Ishikawa (cell line): ENCODE results near the gene VTI1A.

Experiments
- CEBPB ChIP-seq: IDR thresholded peaks from 2 replicates; pipeline ENCODE4 v1.6.1; 2012
- CREB1 ChIP-seq: IDR thresholded peaks from 2 replicates; pipeline ENCODE4 v1.6.1; 2012; ENCODE audit warnings: low read depth
- EGR1 ChIP-seq: IDR thresholded peaks from 2 replicates; pipeline ENCODE4 v1.6.1; 2012
- EP300 ChIP-seq: IDR thresholded peaks from 2 replicates; pipeline ENCODE4 v1.6.1; 2012; ENCODE audit warnings: borderline replicate concordance
- FOXM1 ChIP-seq: IDR thresholded peaks from 2 replicates; pipeline ENCODE4 v1.6.1; 2012; ENCODE audit warnings: low read depth, borderline replicate concordance
- NFIC ChIP-seq: IDR thresholded peaks from 2 replicates; pipeline ENCODE4 v1.6.1; 2012
- RAD21 ChIP-seq: IDR thresholded peaks from 2 replicates; pipeline ENCODE4 v1.6.1; 2012; ENCODE audit warnings: low read depth
- REST ChIP-seq: IDR thresholded peaks from 2 replicates; pipeline ENCODE4 v1.6.1; 2012; ENCODE audit warnings: low read depth, mild to moderate bottlenecking
- TAF1 ChIP-seq: IDR thresholded peaks from 2 replicates; pipeline ENCODE4 v1.6.1; 2012; ENCODE audit warnings: low read depth, mild to moderate bottlenecking
- TCF12 ChIP-seq: IDR thresholded peaks from 2 replicates; pipeline ENCODE4 v1.6.1; 2012; ENCODE audit warnings: low read depth
- TEAD4 ChIP-seq: IDR thresholded peaks from 2 replicates; pipeline ENCODE4 v1.6.1; 2012
- USF1 ChIP-seq: IDR thresholded peaks from 2 replicates; pipeline ENCODE4 v1.6.1; 2012
- YY1 ChIP-seq: IDR thresholded peaks from 2 replicates; pipeline ENCODE4 v1.6.1; 2012; ENCODE audit warnings: low read depth
- ZBTB7A ChIP-seq: IDR thresholded peaks from 2 replicates; pipeline ENCODE4 v1.6.1; 2012; ENCODE audit warnings: low read depth
- TF ChIP-seq, protein P1 (sequence below): IDR thresholded peaks from 2 replicates; pipeline ENCODE4 v1.6.1; 2012

Gene VTI1A

GRCh38 chr10:112502536-112502935, 55.5 kb downstream of the VTI1A start:
- TF ChIP-seq EP300 = no peak
- TF ChIP-seq TEAD4 = no peak
- TF ChIP-seq FOXM1 = no peak
- TF ChIP-seq YY1 = no peak
- no peak for TF ChIP-seq CREB1
- no peak for TF ChIP-seq CEBPB
- TF ChIP-seq REST = no peak
- no peak for TF ChIP-seq ZBTB7A
- TF ChIP-seq, protein P1, sequence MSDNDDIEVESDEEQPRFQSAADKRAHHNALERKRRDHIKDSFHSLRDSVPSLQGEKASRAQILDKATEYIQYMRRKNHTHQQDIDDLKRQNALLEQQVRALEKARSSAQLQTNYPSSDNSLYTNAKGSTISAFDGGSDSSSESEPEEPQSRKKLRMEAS = no peak
- TF ChIP-seq USF1 = no peak
- no peak for TF ChIP-seq RAD21
- TF ChIP-seq TAF1 = no peak
- no peak for TF ChIP-seq TCF12
- no peak for TF ChIP-seq EGR1
- no peak for TF ChIP-seq NFIC

DNA sequence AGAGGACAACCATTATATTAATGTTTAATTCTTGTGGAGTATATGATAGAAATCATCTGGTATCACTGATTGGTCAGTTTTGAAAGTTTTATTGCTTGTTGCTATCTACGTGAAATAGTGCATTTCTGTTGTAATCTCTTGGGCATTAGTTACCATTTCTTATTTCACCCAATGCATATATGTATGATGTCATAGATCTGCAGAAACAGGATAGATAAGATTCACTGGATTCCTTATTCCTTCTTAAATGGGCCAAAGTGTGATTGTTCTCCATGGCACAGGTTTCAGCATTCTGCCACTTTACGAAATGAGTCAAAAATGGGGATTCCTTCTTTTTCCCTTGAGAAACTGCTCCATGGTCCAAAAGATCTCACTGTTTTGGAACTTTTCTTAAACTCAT, 56.6 kb downstream of the VTI1A start:
- TF ChIP-seq EP300 = no peak
- no peak for TF ChIP-seq ZBTB7A
- TF ChIP-seq FOXM1 = no peak
- no peak for TF ChIP-seq REST
- no peak for TF ChIP-seq EGR1
- TF ChIP-seq USF1 = no peak
- no peak for TF ChIP-seq TEAD4
- TF ChIP-seq, protein P1 = no peak
- no peak for TF ChIP-seq YY1
- no peak for TF ChIP-seq CREB1
- no peak for TF ChIP-seq TCF12
- no peak for TF ChIP-seq TAF1

DNA sequence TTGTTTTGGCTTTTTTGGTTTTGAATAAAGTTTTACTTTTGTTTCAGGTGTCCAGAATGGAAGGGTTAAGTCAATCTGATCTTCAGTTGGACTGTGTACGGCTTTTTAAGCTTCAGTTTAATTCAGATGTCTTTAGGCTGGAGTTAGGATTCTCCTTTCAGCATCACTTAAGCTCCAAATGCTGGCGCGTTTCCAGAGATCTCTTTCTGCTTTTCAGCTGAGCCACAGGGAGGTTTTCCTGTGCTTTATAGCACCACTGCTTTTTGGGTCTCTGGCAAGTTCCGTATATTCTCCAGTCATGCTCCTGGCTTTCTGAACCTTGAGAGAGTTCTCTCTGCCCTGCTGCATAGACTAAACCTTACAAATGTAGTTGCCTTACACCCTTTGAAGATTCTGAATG, 60.0 kb downstream of the VTI1A start:
- TF ChIP-seq EGR1 = no peak
- no peak for TF ChIP-seq YY1
- TF ChIP-seq TAF1 = no peak
- no peak for TF ChIP-seq RAD21
- no peak for TF ChIP-seq TEAD4
- TF ChIP-seq CEBPB = no peak

DNA sequence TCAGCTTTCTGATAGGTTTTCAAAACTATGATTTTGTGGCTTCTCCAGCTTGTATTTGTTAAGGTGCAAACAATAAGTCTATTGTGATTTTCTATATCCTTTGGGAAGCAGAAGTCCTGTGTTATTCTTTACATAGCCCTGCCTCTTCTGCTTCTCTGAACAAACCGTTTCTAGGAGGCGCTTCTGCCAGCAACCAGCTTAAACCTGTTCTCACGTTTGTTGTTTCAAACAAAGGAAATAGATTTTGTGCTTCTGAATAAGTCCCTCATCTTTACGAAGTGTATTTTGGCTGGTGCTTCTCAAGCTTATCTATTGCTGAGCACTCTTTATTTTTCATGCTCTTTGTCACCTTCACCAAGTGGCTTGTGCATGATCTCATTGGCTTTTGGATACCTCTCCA, 61.0 kb downstream of the VTI1A start:
- TF ChIP-seq NFIC (no peak), ZBTB7A (no peak), REST (no peak), CEBPB (no peak), EP300 (no peak), FOXM1 (no peak)
- TF ChIP-seq, protein P1 = no peak
